ENCODE measurements around the gene TMEM220.

DNA sequence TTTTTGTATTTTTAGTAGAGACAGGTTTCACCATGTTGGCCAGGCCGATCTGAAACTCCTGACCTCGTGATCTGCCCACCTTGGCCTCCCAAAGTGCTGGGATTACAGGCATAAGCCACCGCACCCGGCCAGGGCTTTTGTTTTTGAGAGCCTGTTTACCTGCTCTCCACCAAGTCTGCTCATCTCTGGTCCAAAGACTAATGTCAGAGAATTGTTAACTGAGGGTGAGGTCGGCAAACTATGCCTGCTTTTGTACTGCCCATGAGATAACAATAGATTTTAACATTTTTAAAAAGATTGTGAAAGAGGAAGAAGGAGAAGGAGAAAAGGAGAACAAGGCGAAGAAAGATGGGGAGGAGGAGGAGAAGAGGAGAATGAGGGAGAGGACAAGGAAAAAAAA, 48.1 kb upstream of the TMEM220 start:
- TF ChIP-seq, protein P1, sequence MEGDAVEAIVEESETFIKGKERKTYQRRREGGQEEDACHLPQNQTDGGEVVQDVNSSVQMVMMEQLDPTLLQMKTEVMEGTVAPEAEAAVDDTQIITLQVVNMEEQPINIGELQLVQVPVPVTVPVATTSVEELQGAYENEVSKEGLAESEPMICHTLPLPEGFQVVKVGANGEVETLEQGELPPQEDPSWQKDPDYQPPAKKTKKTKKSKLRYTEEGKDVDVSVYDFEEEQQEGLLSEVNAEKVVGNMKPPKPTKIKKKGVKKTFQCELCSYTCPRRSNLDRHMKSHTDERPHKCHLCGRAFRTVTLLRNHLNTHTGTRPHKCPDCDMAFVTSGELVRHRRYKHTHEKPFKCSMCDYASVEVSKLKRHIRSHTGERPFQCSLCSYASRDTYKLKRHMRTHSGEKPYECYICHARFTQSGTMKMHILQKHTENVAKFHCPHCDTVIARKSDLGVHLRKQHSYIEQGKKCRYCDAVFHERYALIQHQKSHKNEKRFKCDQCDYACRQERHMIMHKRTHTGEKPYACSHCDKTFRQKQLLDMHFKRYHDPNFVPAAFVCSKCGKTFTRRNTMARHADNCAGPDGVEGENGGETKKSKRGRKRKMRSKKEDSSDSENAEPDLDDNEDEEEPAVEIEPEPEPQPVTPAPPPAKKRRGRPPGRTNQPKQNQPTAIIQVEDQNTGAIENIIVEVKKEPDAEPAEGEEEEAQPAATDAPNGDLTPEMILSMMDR (IDR thresholded peaks at IDR 0.05): no peak
- TF ChIP-seq ZFX (IDR thresholded peaks at IDR 0.05; ENCODE audit: borderline replicate concordance): no peak
